K562 (cell line): Measurements from ENCODE around the gene PGAP2. TPM values are rescaled to one million over a fixed set of nuclear protein-coding genes. Genes with fewer than 3 reads are reported as not detected.

Experiments
- CBX1 ChIP-seq: sonication (generic); IDR thresholded peaks from 2 replicates; pipeline ENCODE4 v1.6.1; 2016; ENCODE audit warnings: antibody characterized with exemption, low read depth, mild to moderate bottlenecking
- ETS2 ChIP-seq: IDR thresholded peaks from 2 replicates; pipeline ENCODE4 v1.6.1; 2016; ENCODE audit warnings: borderline replicate concordance, missing genetic modification characterization, mild to moderate bottlenecking, moderate library complexity, missing compliant biosample characterization; ENCODE audit not compliant: poor library complexity, severe bottlenecking
- FOXP4 ChIP-seq: sonication (generic); formaldehyde crosslinking; IDR thresholded peaks from 2 replicates; pipeline ENCODE4 v1.8.0; 2022; ENCODE audit warnings: mild to moderate bottlenecking, missing genetic modification reagents, borderline replicate concordance
- GABPA ChIP-seq: fragments of 200-800 bp; sonication (Bioruptor generic); conservative IDR thresholded peaks from 2 replicates; pipeline ENCODE4 v1.6.1; 2016; ENCODE audit warnings: low read depth, missing genetic modification characterization, missing compliant biosample characterization
- GATAD2B ChIP-seq: fragments of 450-650 bp; IDR thresholded peaks from 2 replicates; pipeline ENCODE4 v1.6.1; 2017; ENCODE audit warnings: mild to moderate bottlenecking, borderline replicate concordance
- NFIX ChIP-seq: fragments of 250-450 bp; sonication (Bioruptor Pico); IDR thresholded peaks from 2 replicates; pipeline ENCODE4 v1.4.0; 2020; ENCODE audit warnings: low read depth, mild to moderate bottlenecking, moderate library complexity
- OTX1 ChIP-seq: fragments of 450-650 bp; formaldehyde crosslinking; IDR thresholded peaks from 2 replicates; pipeline ENCODE4 v1.4.0; 2022; ENCODE audit warnings: mild to moderate bottlenecking
- PHF20 ChIP-seq: fragments of 450-650 bp; IDR thresholded peaks from 2 replicates; pipeline ENCODE4 v1.6.1; 2018; ENCODE audit not compliant: partially characterized antibody
- POLR2AphosphoS2 ChIP-seq: IDR thresholded peaks from 2 replicates; pipeline ENCODE4 v1.6.1; 2012; ENCODE audit warnings: low read length, improper control_type of control experiment
- RBM17 ChIP-seq: fragments of 200-400 bp; formaldehyde crosslinking; IDR thresholded peaks from 2 replicates; pipeline ENCODE4 v1.6.1; 2017; ENCODE audit warnings: low read depth, mild to moderate bottlenecking, low read length, borderline replicate concordance
- THRB ChIP-seq: fragments of 450-650 bp; formaldehyde crosslinking; conservative IDR thresholded peaks from 2 replicates; pipeline ENCODE4 v1.4.0; 2022; ENCODE audit warnings: mild to moderate bottlenecking, missing genetic modification characterization
- ZBTB49 ChIP-seq: sonication (generic); formaldehyde crosslinking; IDR thresholded peaks from 2 replicates; pipeline ENCODE4 v1.8.0; 2022; ENCODE audit warnings: missing genetic modification reagents, mild to moderate bottlenecking, borderline replicate concordance
- ZC3H4 ChIP-seq: sonication (generic); formaldehyde crosslinking; IDR thresholded peaks from 2 replicates; pipeline ENCODE4 v1.9.0; 2021; ENCODE audit warnings: missing genetic modification reagents, borderline replicate concordance
- ZNF232 ChIP-seq: sonication (generic); formaldehyde crosslinking; IDR thresholded peaks from 2 replicates; pipeline ENCODE4 v1.8.0; 2022; ENCODE audit warnings: mild to moderate bottlenecking, missing genetic modification reagents
- ZNF766 ChIP-seq: fragments of 200-800 bp; sonication (Bioruptor generic); conservative IDR thresholded peaks from 2 replicates; pipeline ENCODE4 v1.6.1; 2016; ENCODE audit warnings: missing genetic modification characterization, missing compliant biosample characterization
- polyA plus RNA-seq, 8 experiments: library from polyadenylated mRNA; depleted of rRNA in 4 of 8; stranded (reverse) in 5 of 8; unstranded in 3 of 8; fragments of >200 nt; fragmentation: Nextera tagmentation in 2 of 8; fragmentation: Illumina TruSeq in 1 of 8; extraction: Ambion mirVana in 2 of 8; extraction: Trizol in 1 of 8; gene quantifications; 2 replicates each; pipeline versions ENCODE4 v1.2.1 to v1.2.3, GENCODE V29; 2011 to 2014; ENCODE audit warnings: inconsistent platforms in 1 of 8, missing spikeins in 1 of 8
- total RNA-seq, 7 experiments: library from RNA; depleted of rRNA in 6 of 7; stranded (reverse); fragments of >200 nt in 6 of 7; fragmentation: Illumina TruSeq in 2 of 7; extraction: Trizol in 2 of 7; gene quantifications; 2 replicates each; pipeline versions ENCODE4 v1.2.1 to v1.2.3, GENCODE V29; 2011 to 2021; ENCODE audit warnings: low replicate concordance in 1 of 7

Gene PGAP2
- total and polyA plus RNA-seq, 9 of the 15 experiments (the other 6 are each of a cell fraction or from before 2014, with no cell fraction given): 17.9 to 47.2 (median 33.7) TPM

- TF ChIP-seq CBX1 (peak; percentile 21; the same call in 1 of the 2 replicates), POLR2AphosphoS2 (no peak), ZC3H4 (CRISPR knock-in tag) (no peak), ZNF766 (no peak), ZNF232 (CRISPR knock-in tag) (no peak), NFIX (CRISPR knock-in tag) (no peak), GABPA (tag) (no peak), ZBTB49 (no peak), FOXP4 (CRISPR knock-in tag) (no peak; the same call in 1 of the 2 replicates), ETS2 (tag) (no peak), OTX1 (CRISPR knock-in tag) (0 out of 2 replicates have a peak, but pooled peaks have one; percentile 8), GATAD2B (peak; percentile 64; the same call in 1 of the 2 replicates), THRB (no peak), RBM17 (no peak), PHF20 (peak; percentile 14)
These were observed 33.3 kb downstream of the PGAP2 start (continued) for GRCh38 chr11:3841426-3842350.
